Measurements from ENCODE around the gene FSHB.
"Not testable (repeated sequence)": the region's sequence is repeated elsewhere in the genome, so short reads cannot be mapped to it uniquely, and the experiment has no call there.

FSHB gene

GRCh38 chr11:30268638-30269037 lies 37.8 kb downstream of the FSHB start:
- DNase-seq (ENCODE audit: low spot score) = not testable (repeated sequence)

- no peak for DNase-seq (ENCODE audit: low spot score)
These were observed 39.9 kb downstream of the FSHB start for GRCh38 chr11:30270671-30271070.

- no peak for DNase-seq (ENCODE audit: low spot score)
These were observed 46.4 kb downstream of the FSHB start for GRCh38 chr11:30277176-30277575.

- DNase-seq (ENCODE audit: low spot score) = no peak
These were observed 49.0 kb downstream of the FSHB start for GRCh38 chr11:30279796-30280195.

- no peak for DNase-seq (ENCODE audit: low spot score)
These were observed 50.9 kb downstream of the FSHB start for GRCh38 chr11:30281476-30282288.

GRCh38 chr11:30282289-30282631 lies 51.4 kb downstream of the FSHB start:
- DNase-seq (ENCODE audit: low spot score) = no peak

Data from putamen (tissue), 1 donor.